Measurements from ENCODE around the gene MET. TPM values are rescaled to one million over a fixed set of nuclear protein-coding genes. Genes with fewer than 3 reads are reported as not detected.
"Not testable (repeated sequence)": the region's sequence is repeated elsewhere in the genome, so short reads cannot be mapped to it uniquely, and the experiment has no call there.

The MET gene
- total and polyA plus RNA-seq, 10 of the 15 experiments (the other 5 are each of a cell fraction or from before 2014, with no cell fraction given): 0.01 to 0.21 TPM; not detected in 8

- H4K20me1 ChIP-seq (ENCODE audit: control insufficient read depth, insufficient read depth); H3K9me3 ChIP-seq (replicated peaks; ENCODE audit: control insufficient read depth, insufficient read depth, low read length); H3K27ac ChIP-seq (ENCODE audit: control insufficient read depth, insufficient read depth); ATAC-seq; H3K4me2 ChIP-seq (ENCODE audit: control insufficient read depth, insufficient read depth); BruUV-seq (replicated peaks); H3K4me3 ChIP-seq; H2AFZ ChIP-seq (ENCODE audit: control insufficient read depth, low read depth, low read length); in situ Hi-C loops (cut with MboI); POLR2A ChIA-PET; FAIRE-seq; DNase-seq (ENCODE audit: low read depth, low spot score); RAD21 ChIA-PET (ENCODE audit: unreplicated experiment); intact Hi-C loops (cut with micrococcal nuclease; ENCODE audit: unreplicated experiment); H3K27me3 ChIP-seq (replicated peaks in 1 of 2; ENCODE audit: control insufficient read depth in 2 of 2, insufficient read depth in 2 of 2, low read length in 1 of 2); H3K36me3 ChIP-seq (ENCODE audit: control insufficient read depth in 2 of 2, insufficient read depth in 2 of 2, low read length in 1 of 2); H3K79me2 ChIP-seq (ENCODE audit: control insufficient read depth, insufficient read depth, low read length); H3K4me1 ChIP-seq (ENCODE audit: control insufficient read depth, insufficient read depth, low read length); CTCF ChIA-PET; H3K9ac ChIP-seq (ENCODE audit: control insufficient read depth, insufficient read depth, low read length): not testable (repeated sequence)
- WGBS (ENCODE audit: insufficient coverage, insufficient replicate concordance, low lambda C conversion rate, missing lambda C conversion rate): 23% methylated on average over 5 of the region's 5 CpGs
- SMC1A ChIA-PET (ENCODE audit: uncharacterized antibody, unreplicated experiment): interaction anchor here (0.6 kb wide), 1 partner anchor 500 kb away, joined by 3 read pairs; no protein-coding TSS in a partner anchor
These were observed 87.6 kb downstream of the MET start for GRCh38 chr7:116759642-116760041.

GRCh38 chr7:116762971-116763370, 91.0 kb downstream of the MET start:
- CTCF ChIA-PET: interaction anchor here (1.3 kb wide), 1 partner anchor 13 kb away, joined by 3 read pairs; no protein-coding TSS in a partner anchor
- ATAC-seq: no peak
- BruUV-seq (replicated peaks): no TSS peak

More at GRCh38 chr7:116762971-116763370, 91.0 kb downstream of the MET start:
- no peaks in the 10 kb centered on the region for H3K79me2 ChIP-seq (ENCODE audit: control insufficient read depth, insufficient read depth, low read length)
- no peaks in the 10 kb centered on the region for H3K36me3 ChIP-seq (ENCODE audit: control insufficient read depth in 2 of 2, insufficient read depth in 2 of 2, low read length in 1 of 2)
- H3K27ac ChIP-seq (ENCODE audit: control insufficient read depth, insufficient read depth): no peak overlapping the region
- H3K9me3 ChIP-seq (replicated peaks; ENCODE audit: control insufficient read depth, insufficient read depth, low read length): no peaks in the 10 kb centered on the region
- SMC1A ChIA-PET (ENCODE audit: uncharacterized antibody, unreplicated experiment): interaction anchor here (1.3 kb wide), 2 partner anchors 9 to 12 kb away, joined by 3 to 4 read pairs; no protein-coding TSS in a partner anchor
- no peak overlapping the region for H3K4me2 ChIP-seq (ENCODE audit: control insufficient read depth, insufficient read depth)
- 67% methylated on average over 1 of the region's 1 CpG for WGBS (ENCODE audit: insufficient coverage, insufficient replicate concordance, low lambda C conversion rate, missing lambda C conversion rate)
- in situ Hi-C loops (cut with MboI) (no loop called here), intact Hi-C loops (cut with micrococcal nuclease; ENCODE audit: unreplicated experiment) (no loop called here)
- DNase-seq (ENCODE audit: low read depth, low spot score) (no peak), FAIRE-seq (no peak)
- H4K20me1 ChIP-seq (ENCODE audit: control insufficient read depth, insufficient read depth): no peaks in the 10 kb centered on the region
- POLR2A ChIA-PET: no interaction called here
- H2AFZ ChIP-seq (ENCODE audit: control insufficient read depth, low read depth, low read length): no peak overlapping the region
- peaks cover 0 to 5% of the 10 kb centered on the region in 2 experiments; a peak in 1 of 4 replicates for H3K27me3 ChIP-seq (replicated peaks in 1 of 2; ENCODE audit: control insufficient read depth in 2 of 2, insufficient read depth in 2 of 2, low read length in 1 of 2)
- H3K9ac ChIP-seq (ENCODE audit: control insufficient read depth, insufficient read depth, low read length): no peak overlapping the region
- RAD21 ChIA-PET (ENCODE audit: unreplicated experiment): interaction anchor here (2.0 kb wide), 1 partner anchor 171 kb away, joined by 6 read pairs; no protein-coding TSS in a partner anchor
- H3K4me3 ChIP-seq: no peak overlapping the region
- H3K4me1 ChIP-seq (ENCODE audit: control insufficient read depth, insufficient read depth, low read length): no peaks in the 10 kb centered on the region
- no peak for TF ChIP-seq SRF (IDR thresholded peaks at IDR 0.05; ENCODE audit: low read depth in 2 of 2, low read length in 2 of 2)
- no peak for TF ChIP-seq BHLHE40 (IDR thresholded peaks at IDR 0.05; ENCODE audit: borderline replicate concordance in 1 of 2, low read depth in 2 of 2, low read length in 1 of 2)
- no peak for TF ChIP-seq TCF3 (IDR thresholded peaks at IDR 0.05; ENCODE audit: borderline replicate concordance, insufficient read depth, low read depth, low read length)
- TF ChIP-seq ASH2L (IDR thresholded peaks at IDR 0.05; ENCODE audit: borderline replicate concordance, low read depth): no peak
- no peak for TF ChIP-seq NR2C1 (IDR thresholded peaks at IDR 0.05)
- no peak for TF ChIP-seq MEF2B (IDR thresholded peaks at IDR 0.05; ENCODE audit: partially characterized antibody, poor library complexity, severe bottlenecking)
- no peak for TF ChIP-seq BMI1 (IDR thresholded peaks at IDR 0.05; ENCODE audit: borderline replicate concordance)
- TF ChIP-seq CBX3 (IDR thresholded peaks at IDR 0.05; ENCODE audit: borderline replicate concordance, low read depth): no peak
- TF ChIP-seq CBFB (IDR thresholded peaks at IDR 0.05; ENCODE audit: low read depth): no peak
- no peak for TF ChIP-seq MTA3 (IDR thresholded peaks at IDR 0.05; ENCODE audit: borderline replicate concordance, low read length)
- no peak for TF ChIP-seq STAT1 (conservative IDR thresholded peaks at IDR 0.05)
- no peak for TF ChIP-seq TARDBP (IDR thresholded peaks at IDR 0.05; ENCODE audit: borderline replicate concordance)
- no peak for TF ChIP-seq CHD4 (IDR thresholded peaks at IDR 0.05)
- no peak for TF ChIP-seq BCL11A (IDR thresholded peaks at IDR 0.05; ENCODE audit: low read depth, low read length)
- no peak for TF ChIP-seq IRF4 (IDR thresholded peaks at IDR 0.05; ENCODE audit: low read depth, low read length)
